HG03520 (cell line): ENCODE data around the gene TMEM181.
"Not testable (repeated sequence)": the region's sequence is repeated elsewhere in the genome, so short reads cannot be mapped to it uniquely, and the experiment has no call there.

ENCODE experiments used
- ATAC-seq: cut with Tn5 transposase; IDR thresholded peaks from one replicate; pipeline ENCODE4 v1.9.1; 2021; ENCODE audit warnings: mild to moderate bottlenecking, moderate library complexity; ENCODE audit not compliant: unreplicated experiment

TMEM181 gene

DNA sequence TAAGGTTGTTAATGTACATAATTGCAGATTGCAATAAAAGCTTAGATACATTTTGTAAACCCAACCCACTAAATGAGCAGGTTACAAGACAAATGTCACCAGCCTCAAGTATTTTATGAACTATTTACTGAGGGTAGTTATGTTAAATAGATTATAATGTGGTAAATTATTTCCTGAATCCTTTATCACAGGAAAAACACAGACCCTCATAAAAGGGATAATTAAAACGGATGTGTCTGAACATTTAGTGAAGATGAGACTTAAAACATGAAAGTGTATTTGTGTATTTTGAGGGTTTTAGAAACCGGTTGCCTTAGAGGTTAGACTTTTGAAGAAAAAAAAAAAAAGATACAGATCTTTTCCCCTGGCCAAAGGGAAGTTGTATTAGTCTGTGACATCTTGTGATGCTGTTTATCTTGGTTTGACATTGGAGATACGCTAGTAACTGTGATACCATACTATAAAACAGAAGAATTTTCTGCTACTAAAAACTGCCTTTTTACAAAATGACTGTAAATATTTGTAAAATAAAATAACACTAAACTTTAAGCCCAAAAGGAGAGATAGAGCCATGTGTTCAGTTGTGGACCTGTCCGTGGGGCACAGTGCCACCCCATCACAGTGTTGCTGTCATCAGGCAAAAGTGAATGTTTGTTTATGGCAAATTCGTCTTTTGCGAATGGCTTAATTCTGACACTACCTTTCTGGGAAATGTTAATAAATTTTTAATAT lies 75.0 kb downstream of the TMEM181 start:
- no peak for ATAC-seq

DNA sequence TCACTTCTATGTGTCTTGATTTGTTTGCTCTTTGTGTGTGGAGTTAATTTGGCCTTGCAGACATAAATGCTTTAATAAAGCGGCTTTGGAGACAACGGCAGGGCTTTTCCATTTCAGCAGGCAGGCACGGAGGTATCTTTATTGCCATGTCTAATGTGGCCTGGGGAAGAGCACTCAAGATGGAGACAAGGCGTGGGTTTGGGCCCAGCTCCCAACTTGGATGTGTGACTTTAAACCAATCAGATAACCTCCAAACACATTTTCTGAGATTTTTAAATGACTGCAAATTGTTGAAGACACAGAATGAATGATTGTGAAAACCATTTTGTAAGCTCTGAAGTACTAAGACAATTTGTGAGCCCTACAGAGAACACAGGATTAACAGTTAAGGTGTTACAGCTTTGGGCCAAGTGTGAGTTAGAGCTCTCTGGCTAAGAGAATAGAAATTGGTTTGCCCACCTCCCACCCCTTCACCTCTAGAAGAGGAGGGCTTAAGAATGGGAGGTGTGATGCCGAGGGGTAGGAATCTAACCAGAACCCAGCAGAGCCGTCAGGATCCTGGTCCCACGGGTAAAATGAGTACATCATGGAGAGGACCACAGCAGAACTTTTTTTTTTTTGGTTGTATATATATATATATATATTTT lies 75.7 kb downstream of the TMEM181 start:
- ATAC-seq, result no peak

DNA sequence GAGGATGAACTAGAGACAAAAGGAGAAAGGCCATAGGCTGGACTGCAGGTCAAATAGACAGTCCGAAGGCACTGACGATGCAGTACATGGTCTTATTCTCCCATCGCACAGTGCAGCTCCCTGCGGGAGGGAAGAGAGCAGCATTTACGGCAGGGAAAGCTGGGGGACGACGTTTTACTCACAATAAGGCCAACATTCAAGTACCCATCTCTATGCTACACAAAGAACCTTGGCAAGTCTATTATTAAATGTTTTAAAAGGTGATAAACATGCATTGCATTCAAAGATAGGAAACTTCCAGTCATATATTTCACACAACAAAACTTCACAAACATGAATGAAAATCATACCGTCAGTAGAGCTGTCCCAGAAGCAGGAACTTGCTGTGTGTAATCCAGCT lies 76.9 kb downstream of the TMEM181 start:
- ATAC-seq, result no peak

DNA sequence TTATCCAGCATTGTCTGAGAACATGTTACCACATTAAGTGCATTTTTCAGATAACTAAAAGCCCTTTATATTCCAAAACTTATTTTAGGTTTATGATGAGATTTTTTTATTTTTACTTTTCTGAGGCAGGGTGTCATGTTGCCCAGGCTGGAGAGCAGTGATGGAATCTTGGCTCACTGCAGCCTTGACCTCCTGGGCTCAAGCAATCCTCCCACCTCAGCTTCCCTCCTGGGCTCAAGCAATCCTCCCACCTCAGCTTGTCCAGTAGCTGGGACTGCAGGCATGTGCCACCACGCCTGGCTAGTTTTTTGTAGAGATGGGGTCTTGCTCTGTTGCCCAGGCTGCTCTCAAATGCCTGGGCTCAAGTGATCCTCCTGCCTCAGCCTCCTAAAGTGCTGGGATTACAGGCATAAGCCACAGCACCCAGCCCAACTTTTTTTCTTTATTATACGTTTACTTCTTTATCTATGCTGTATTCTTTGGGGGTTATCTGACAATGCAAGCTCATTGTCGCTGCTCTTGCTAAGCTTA lies 78.5 kb downstream of the TMEM181 start:
- no peak for ATAC-seq

DNA sequence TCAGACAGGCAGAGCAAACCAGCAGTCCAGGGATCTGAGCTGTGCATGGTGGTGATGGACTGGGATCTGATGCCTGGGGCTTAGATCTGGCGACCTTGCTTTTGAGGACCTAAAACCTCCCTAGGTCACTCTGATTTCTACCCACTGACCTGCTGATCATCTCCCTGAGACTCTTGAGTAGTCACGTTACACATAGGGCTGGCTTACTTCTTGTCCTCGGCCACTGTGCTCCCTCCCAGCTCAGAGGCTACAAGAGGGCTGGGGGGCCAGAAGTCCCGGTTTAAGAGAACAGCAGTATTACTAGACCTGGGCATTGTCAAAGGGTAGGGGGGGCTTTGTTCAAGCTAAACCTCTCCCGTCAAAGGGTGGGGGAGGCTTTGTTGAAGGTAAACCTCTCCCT lies 79.2 kb downstream of the TMEM181 start:
- no peak for ATAC-seq

DNA sequence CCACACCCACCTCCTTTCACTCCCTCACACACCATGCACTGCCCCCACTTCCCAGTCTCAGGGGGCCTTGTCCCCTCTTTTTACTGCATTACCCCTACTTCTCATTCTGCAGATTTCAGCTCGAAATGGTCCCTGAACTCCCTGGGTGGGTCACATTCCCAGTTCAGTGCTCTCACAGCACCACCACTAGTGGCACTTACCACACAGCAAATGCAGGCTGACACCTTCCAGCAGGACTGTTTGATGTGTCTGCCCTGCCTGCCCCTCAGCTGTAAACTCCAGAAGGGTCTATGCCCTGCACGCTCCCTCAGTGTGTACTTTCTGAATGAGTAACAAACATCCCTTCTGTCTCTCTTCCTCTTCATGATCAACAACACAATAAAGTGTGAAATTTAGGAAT lies 80.6 kb downstream of the TMEM181 start:
- ATAC-seq, result no peak

DNA sequence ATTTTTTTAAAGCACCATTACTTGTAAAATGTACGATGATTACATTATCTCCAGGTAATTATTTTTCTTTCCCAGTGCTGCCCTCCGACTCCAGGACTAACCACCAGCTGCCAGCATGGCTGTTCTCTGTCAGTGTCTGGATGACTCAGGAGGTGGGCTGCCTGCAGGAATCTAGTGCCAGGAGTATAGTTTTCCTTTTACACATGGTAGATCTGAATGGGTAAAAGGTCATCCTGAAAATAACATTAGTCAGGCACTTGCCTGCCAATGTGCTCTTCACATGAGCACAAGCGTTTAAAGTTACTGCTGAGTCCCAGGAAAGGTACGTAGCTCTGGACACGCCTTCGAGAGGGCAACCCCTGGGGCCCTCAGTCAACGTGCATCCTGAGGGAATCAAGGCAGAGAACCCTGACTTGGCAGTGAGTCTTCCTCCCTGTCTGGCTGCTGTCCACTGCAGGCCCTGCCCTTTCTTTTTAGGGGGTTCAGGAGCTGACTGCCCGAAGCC lies 82.3 kb downstream of the TMEM181 start:
- no peak for ATAC-seq

DNA sequence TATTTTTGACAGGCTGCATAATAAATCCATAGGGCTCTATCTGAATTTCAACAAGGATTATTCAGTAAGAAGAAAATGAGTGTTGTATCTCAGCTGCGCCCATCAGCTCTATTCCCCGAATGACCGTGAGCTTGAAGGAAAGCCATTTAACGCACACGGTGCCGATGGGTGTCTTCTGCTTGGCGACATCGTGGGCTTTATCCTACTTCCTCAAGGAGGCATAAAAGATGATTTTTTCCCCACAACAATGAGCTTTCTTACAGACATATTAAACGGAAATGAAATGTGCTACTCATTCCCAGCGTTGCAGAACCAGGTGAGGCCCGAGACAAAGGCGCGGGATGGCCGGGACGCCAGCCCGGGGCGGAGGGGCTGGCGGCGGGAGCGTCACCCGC lies 83.9 kb downstream of the TMEM181 start:
- ATAC-seq, result no peak

DNA sequence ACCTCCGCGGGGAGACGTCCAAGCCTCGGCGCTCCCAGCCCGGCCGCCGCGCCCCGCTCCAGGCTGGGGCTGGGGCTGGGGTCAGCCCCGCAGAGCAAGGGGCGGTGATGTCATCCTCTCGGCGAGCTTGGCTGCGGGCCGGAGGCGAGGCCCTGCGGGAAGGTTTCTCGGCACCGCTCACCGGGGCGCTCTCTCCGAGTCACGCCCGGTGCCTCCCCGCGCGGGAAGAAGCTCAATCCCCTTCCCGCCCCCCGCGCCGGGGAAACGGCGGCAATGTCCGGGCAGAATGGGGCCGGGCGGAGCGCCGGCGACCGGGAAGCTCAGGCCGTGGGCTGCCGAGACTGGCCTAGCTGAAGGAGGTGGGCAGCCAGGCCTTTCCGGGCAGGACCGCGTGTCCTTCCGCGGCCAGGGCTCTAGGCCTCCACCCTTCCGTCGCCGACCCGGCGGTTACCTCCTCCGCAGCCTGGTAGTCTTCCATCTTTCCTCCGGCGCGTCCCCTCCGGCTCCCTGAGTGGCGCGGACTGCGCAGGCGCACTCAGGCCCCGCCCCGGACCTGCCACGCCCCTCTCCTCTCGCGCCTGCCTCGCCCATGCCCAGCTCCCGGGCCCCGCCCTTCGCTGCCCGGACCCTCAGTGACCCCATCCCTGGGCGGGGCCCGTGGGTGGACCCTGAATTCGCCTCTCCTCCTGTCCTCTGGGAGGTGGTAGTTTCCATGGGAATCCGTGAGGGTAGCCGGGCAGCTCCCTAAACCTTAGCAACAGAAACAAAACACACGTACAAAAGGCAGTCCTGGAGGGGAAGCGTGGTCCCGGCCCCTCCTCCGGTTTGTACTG lies 84.6 kb downstream of the TMEM181 start, which contains the start of gene DYNLT1:
DYNLT1 (minus strand) TSS at position 513 of the 833 bp plus-strand sequence; CDS start at position 478, 35 bp downstream.
- peak; percentile 59 for ATAC-seq

DNA sequence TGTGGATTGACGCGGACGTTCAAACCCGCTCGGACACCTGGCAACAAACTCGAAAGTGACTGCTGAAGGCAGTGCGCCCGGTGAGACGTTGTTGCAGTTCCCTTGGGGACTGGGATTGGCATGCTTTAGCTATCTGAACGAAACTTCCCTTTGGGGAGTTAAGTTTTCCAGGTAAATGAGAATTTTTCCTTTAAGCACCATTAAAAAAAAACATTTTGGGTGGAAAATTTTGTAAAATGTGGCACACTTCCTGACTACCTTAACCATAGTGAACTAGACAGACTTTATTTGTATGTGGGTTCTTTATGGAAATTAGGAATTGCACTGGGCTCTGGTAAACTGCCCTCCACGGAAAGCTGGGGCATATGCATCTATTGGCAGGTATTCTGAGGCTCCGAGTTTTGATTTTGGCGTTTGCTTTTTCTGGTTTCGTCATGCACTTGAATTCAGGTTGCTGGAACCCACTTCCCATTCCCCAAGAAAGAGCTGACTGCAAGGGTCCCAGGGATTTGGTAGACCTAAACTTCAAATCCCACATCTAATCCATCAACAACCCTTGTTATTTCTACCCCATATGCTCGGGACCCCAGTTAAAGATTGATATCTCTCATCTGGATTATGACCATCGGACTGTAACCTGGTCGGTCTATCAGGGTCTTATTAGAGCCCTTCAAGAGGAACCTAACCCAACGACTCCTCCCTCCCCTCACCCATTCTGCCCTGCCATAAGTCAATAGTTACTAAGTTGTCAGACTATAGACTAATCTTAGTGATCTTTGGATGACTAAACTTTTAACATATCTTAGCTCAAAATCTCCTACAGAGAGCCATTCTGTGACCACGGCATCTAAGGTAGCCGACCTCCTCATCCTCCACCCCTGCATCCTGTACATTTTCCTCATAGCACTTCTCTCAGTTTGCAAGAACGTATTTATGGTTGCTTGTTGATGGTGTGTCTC lies 85.5 kb downstream of the TMEM181 start:
- ATAC-seq, result no peak

DNA sequence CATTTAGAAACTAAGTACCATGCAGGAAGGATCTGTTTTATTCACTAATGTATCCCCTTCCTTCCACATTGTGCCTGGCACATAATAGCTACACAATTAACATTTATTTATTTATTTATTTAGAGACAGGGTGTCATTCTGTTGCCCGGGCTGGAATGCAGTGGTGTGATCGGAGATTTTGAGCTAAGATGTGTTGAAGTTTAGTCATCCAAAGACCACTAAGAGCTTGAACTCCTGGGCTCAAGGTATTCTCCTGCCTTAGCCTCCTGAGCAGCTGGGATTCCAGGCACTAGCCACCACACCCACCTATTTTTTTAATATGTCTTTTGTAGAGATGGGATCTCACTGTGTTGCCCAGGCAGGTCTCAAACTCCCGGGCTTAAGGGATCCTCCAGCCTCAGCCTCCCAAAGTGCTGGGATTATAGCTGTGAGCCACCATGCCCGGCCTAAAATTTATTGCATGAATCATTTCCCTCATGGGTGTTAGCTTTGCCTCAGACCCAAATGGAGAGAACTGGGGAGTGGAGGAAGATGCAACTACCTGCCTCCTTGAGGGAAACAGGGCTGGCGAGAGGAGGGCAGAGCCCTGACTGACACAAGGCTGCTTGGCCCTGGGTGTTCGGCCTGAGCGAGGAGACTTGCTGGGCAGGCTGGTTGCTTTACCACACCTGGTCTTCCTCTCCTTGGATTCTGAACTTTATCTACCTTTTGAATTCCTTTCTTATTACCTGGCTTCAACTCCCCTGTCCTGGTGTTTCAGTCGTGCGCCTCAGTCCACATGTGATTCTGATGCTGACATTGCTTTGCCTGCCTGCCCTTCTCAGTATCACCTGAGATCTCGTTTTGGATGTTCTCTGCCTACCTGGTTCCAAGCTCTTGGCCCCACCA lies 86.4 kb downstream of the TMEM181 start:
- ATAC-seq, result no peak

DNA sequence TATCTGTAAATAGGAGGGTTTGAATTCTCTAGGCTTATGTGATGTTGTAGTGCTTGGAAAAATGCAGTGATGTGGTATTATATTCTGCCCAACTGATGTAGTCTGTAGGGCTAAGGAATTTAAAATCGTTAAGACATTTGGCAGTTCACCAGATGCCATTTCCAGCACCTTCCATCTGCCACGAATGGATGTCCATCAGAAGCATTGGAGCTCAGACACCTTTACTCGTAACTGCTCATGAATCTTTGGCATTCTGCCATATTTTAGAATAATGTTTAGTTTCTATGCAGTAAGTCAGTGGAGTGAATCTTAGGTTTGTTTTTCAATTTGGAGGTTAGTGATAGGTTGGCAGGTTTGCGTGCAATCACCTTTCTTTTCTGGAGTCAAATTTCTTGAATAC lies 87.6 kb downstream of the TMEM181 start:
- no peak for ATAC-seq

DNA sequence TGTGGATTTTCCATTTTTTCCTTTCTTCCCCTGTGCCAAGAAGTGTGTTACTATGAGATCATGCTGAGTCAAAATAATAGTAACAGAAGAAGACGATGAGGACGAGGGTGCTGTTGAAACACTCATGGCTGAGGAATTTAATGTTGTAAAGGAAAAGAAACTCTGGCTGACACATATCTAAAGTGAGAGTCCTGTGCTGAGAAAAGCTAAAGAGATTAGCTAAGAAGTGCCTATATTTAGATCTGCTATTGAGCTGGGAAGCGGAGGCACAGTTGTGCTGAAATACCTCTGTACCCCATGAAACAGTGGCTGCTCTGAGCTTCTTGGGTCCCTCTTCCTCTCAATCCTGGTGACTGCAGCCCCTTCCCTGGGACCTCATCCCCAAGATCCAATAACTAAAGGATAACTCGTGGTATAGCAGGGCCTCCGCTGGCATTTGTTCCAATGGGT lies 88.8 kb downstream of the TMEM181 start:
- peak; percentile 28 for ATAC-seq

DNA sequence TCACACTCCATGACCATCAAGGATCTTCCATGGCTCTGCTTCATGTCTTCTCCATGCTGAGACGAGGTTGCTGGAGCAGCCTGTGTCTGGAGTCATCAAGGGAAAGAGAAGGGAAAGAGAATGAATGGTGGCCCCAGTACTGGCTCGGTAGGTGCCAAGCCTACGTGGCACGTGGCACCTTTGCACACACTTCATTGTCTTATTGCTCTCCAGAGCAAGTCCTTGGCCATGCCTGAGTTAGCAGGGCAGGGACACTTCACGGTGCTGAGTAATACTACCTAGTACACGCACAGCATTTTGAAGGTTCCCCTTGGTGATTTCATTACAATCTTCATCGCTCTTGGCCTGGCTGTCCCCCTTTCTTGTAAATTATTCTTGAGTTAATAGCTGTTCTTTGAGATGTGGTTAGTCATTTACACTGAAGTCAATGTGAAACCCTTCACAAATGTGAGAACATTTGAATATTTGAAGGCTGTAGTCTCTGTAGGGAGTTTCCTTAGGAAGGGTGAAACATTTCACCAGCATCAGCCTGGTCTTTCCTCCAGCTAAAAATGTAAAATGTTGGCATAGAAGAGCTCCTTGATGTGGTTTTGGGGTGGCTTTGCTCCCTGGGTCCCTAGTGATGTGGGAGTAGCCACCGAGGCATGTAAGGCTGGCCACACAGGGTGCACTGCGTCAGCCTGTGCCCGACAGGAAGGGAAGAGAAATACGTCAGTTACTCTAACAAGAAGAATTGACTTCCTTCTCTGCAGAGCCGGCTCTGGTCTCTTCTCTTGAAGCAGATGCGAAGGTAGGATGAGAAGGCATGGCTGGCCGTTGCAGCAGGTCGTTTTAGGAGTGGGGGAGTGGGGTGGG lies 89.6 kb downstream of the TMEM181 start, which contains the start of gene SYTL3:
SYTL3 (plus strand) TSS at position 766 of the 855 bp plus-strand sequence. CDS start 13,215 bp downstream, outside the sequence.
- peak; percentile 36 for ATAC-seq

DNA sequence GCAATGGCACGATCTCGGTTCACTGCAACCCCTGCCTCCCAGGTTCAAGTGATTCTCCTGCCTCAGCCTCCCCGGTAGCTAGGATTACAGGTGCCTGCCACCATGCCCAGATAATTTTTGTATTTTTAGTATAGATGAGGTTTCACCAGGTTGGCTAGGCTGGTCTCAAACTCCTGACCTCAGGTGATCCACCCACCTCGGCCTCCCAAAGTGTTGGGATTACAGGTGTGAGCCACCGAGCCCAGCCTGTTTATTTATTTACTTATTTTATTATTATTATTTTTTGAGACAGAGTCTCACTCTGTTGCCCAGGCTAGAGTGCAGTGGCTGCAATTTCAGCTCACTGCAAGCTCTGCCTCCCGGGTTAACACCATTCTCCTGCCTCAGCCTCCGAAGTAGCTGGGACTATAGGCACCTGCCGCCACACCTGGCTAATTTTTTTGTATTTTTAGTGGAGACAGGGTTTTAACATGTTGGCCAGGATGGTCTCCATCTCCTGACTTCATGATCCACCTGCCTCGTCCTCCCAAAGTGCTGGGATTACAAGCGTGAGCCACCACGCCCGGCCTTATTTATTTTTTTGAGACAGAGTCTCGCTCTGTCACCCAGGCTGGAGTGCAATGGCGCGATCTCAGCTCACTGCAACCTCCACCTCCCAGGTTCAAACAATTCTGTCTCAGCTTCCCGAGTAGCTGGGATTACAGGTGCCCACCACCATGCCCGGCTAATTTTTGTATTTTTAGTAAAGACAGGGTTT lies 92.3 kb downstream of the TMEM181 start:
- ATAC-seq, result not testable (repeated sequence)

DNA sequence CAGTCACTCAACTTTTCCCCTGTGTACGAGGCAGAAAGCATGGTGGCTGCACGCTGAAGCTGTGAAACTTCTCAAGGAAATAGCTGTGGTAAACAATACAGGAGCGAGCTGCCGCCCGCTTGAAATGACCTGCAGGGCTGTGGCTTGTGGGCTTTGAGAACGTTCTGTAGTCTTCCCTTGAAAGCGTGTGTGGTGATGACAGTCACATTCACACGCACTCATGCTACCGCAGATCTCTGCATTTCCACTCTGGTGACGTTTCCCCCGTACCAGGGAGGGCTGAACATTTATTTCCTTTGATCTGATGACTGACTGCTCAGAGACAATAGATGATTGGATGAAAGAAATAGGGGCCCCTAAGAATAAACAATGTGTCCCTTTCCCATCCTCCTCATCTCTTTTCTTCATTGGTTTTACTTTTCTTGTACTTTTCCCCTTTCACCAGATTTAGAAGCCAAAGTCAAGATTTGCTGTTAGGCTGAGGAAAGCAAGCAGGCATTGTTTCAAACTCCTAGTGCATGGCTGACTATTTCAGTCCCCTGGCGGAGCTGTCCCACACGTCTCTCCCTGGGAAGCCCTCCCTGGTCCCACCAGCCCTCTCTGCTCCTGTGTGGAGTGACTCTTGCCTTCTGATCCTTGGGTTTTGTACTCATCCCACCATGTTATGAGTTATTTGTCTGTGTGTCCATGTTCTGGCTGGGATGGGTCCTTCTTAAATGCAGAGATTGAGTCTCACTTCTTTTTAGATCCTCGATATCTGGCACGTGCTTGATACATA lies 93.9 kb downstream of the TMEM181 start:
- ATAC-seq, result no peak
